HuH-7.5 (cell line): Measurements from ENCODE around the gene CACNA2D3.

ENCODE experiments used
- DNase-seq: peaks from one replicate; pipeline ENCODE4 v3.0.0; 2011; ENCODE audit warnings: low spot score

CACNA2D3 gene

GRCh38 chr3:55007971-55008370 lies 885.6 kb downstream of the CACNA2D3 start:
- DNase-seq: no peak

GRCh38 chr3:55009372-55009771 lies 887.0 kb downstream of the CACNA2D3 start:
- DNase-seq: no peak

GRCh38 chr3:55012091-55012490 lies 889.7 kb downstream of the CACNA2D3 start:
- no peak for DNase-seq

- DNase-seq: no peak
Observed at GRCh38 chr3:55013145-55013925, 891.0 kb downstream of the CACNA2D3 start.

GRCh38 chr3:55014081-55014480 lies 891.7 kb downstream of the CACNA2D3 start:
- DNase-seq: no peak

GRCh38 chr3:55014906-55015305 lies 892.6 kb downstream of the CACNA2D3 start:
- no peak for DNase-seq

- no peak for DNase-seq
Observed at GRCh38 chr3:55017876-55018275, 895.5 kb downstream of the CACNA2D3 start.

- DNase-seq: no peak
Observed at GRCh38 chr3:55030938-55031337, 908.6 kb downstream of the CACNA2D3 start.

- no peak for DNase-seq
Observed at GRCh38 chr3:55036883-55037577, 914.7 kb downstream of the CACNA2D3 start.

- no peak for DNase-seq
Observed at GRCh38 chr3:55042591-55042990, 920.2 kb downstream of the CACNA2D3 start.

GRCh38 chr3:55044486-55044885 lies 922.1 kb downstream of the CACNA2D3 start:
- no peak for DNase-seq

- no peak for DNase-seq
Observed at GRCh38 chr3:55059027-55059629, 936.8 kb downstream of the CACNA2D3 start.

- DNase-seq: no peak
Observed at GRCh38 chr3:55060896-55061719, 938.8 kb downstream of the CACNA2D3 start.

GRCh38 chr3:55061720-55062034 lies 939.3 kb downstream of the CACNA2D3 start:
- no peak for DNase-seq

- DNase-seq: no peak
Observed at GRCh38 chr3:55064164-55064563, 941.8 kb downstream of the CACNA2D3 start.

- no peak for DNase-seq
Observed at GRCh38 chr3:55065331-55065730, 943.0 kb downstream of the CACNA2D3 start.

- no peak for DNase-seq
Observed at GRCh38 chr3:55066551-55067047, 944.2 kb downstream of the CACNA2D3 start.

GRCh38 chr3:55069950-55070349 lies 947.6 kb downstream of the CACNA2D3 start:
- no peak for DNase-seq

- DNase-seq: no peak
Observed at GRCh38 chr3:55074796-55075195, 952.4 kb downstream of the CACNA2D3 start.

- no peak for DNase-seq
Observed at GRCh38 chr3:55075846-55076245, 953.5 kb downstream of the CACNA2D3 start.

- no peak for DNase-seq
Observed at GRCh38 chr3:55077726-55078125, 955.4 kb downstream of the CACNA2D3 start.

- no peak for DNase-seq
Observed at GRCh38 chr3:55078876-55079275, 956.5 kb downstream of the CACNA2D3 start.
